GM12891 (cell line): Measurements from ENCODE around the gene PEX26.
"Not testable (repeated sequence)": the region's sequence is repeated elsewhere in the genome, so short reads cannot be mapped to it uniquely, and the experiment has no call there.

Experiments
- DNase-seq: peaks from one replicate; pipeline ENCODE4 v3.0.0; 2011; ENCODE audit warnings: low spot score; ENCODE audit not compliant: insufficient read length
- FAIRE-seq: peaks from 2 replicates; lab custom pipeline; 2011; peaks lifted over from hg19 to GRCh38; lab: Jason Lieb, UNC
- PAX5 ChIP-seq: IDR thresholded peaks from 2 replicates; pipeline ENCODE4 v1.6.1; 2011; ENCODE audit warnings: low read length, moderate library complexity, mild to moderate bottlenecking; ENCODE audit not compliant: insufficient read depth, severe bottlenecking
- POLR2A ChIP-seq: IDR thresholded peaks from 2 replicates; pipeline ENCODE4 v1.6.1; 2011; ENCODE audit warnings: low read depth, low read length, control low read depth
- POLR2AphosphoS5 ChIP-seq: IDR thresholded peaks from 2 replicates; pipeline ENCODE4 v1.6.1; 2011; ENCODE audit warnings: low read depth, low read length, control low read depth
- POU2F2 ChIP-seq: IDR thresholded peaks from 2 replicates; pipeline ENCODE4 v1.6.1; 2011; ENCODE audit warnings: low read depth, mild to moderate bottlenecking, control low read depth, low read length, moderate library complexity
- SPI1 ChIP-seq: IDR thresholded peaks from 2 replicates; pipeline ENCODE4 v1.6.1; 2011; ENCODE audit warnings: low read depth, low read length, control low read depth
- TAF1 ChIP-seq: IDR thresholded peaks from 2 replicates; pipeline ENCODE4 v1.6.1; 2011; ENCODE audit warnings: low read depth, low read length, control low read depth

PEX26 gene

GRCh38 chr22:18071968-18072310 is 5.9 kb upstream of the PEX26 start:
- DNase-seq (no peak), FAIRE-seq (peak; percentile 16)
- TF ChIP-seq PAX5 (no peak), TAF1 (no peak), SPI1 (no peak), POU2F2 (no peak), POLR2AphosphoS5 (no peak)

- no peak for FAIRE-seq
- TF ChIP-seq SPI1, result no peak
- TF ChIP-seq PAX5, result no peak
- TF ChIP-seq POLR2AphosphoS5, result no peak
- DNase-seq, result no peak
Observed at GRCh38 chr22:18073467-18073866, 4.3 kb upstream of the PEX26 start.

- DNase-seq, FAIRE-seq: not testable (repeated sequence)
Observed at GRCh38 chr22:18073927-18074326, 3.9 kb upstream of the PEX26 start.

- FAIRE-seq (no peak), DNase-seq (no peak)
- TF ChIP-seq PAX5 (no peak), TAF1 (no peak), SPI1 (no peak), POU2F2 (no peak), POLR2AphosphoS5 (no peak), POLR2A (no peak)
Observed at GRCh38 chr22:18075101-18075719, 2.6 kb upstream of the PEX26 start.

- TF ChIP-seq TAF1, result no peak
- no peak for TF ChIP-seq SPI1
- TF ChIP-seq POU2F2, result no peak
- TF ChIP-seq PAX5, result no peak
- no peak for TF ChIP-seq POLR2A
- TF ChIP-seq POLR2AphosphoS5, result no peak
- DNase-seq, result no peak
- peak; percentile 65 for FAIRE-seq
Observed at GRCh38 chr22:18075720-18076497, 1.9 kb upstream of the PEX26 start.

- DNase-seq (no peak), FAIRE-seq (peak; percentile 26)
- TF ChIP-seq POLR2A, result no peak
- peak; percentile 9; the same call in 1 of the 2 replicates for TF ChIP-seq SPI1
Observed at GRCh38 chr22:18077087-18077638, 627 bp upstream of the PEX26 start.

GRCh38 chr22:18078329-18079041 is 695 bp downstream of the PEX26 start:
- FAIRE-seq (no peak), DNase-seq (no peak)
- TF ChIP-seq SPI1 (no peak), POLR2A (no peak), POLR2AphosphoS5 (no peak), PAX5 (no peak), TAF1 (no peak)

- DNase-seq (no peak), FAIRE-seq (no peak)
- TF ChIP-seq POLR2A (no peak), PAX5 (no peak), TAF1 (no peak), SPI1 (no peak), POLR2AphosphoS5 (no peak), POU2F2 (no peak)
Observed at GRCh38 chr22:18079706-18080233, 2.0 kb downstream of the PEX26 start.

- DNase-seq, result no peak
- no peak for FAIRE-seq
- TF ChIP-seq TAF1 (no peak), POU2F2 (no peak), POLR2A (no peak), PAX5 (no peak), SPI1 (no peak), POLR2AphosphoS5 (no peak)
Observed at GRCh38 chr22:18081416-18081815, 3.6 kb downstream of the PEX26 start.

GRCh38 chr22:18082467-18082866 is 4.7 kb downstream of the PEX26 start:
- no peak for TF ChIP-seq POU2F2
- TF ChIP-seq POLR2AphosphoS5, result no peak
- no peak for TF ChIP-seq SPI1
- TF ChIP-seq POLR2A, result no peak
- TF ChIP-seq TAF1, result no peak
- TF ChIP-seq PAX5, result no peak
- FAIRE-seq (no peak), DNase-seq (no peak)
